WERI-Rb-1 (cell line): ENCODE results near the gene SLC2A4.

Experiments used
- DNase-seq: peaks from one replicate; pipeline ENCODE4 v3.0.0-alpha.2; 2020
- H3K27ac ChIP-seq: fragments of 250-450 bp; sonication (Bioruptor Pico); 2 replicates; pipeline ENCODE4 v1.5.1; 2020; ENCODE audit warnings: mild to moderate bottlenecking, moderate library complexity
- H3K27me3 ChIP-seq: fragments of 250-450 bp; sonication (Bioruptor Pico); 2 replicates; pipeline ENCODE4 v1.5.1; 2021; ENCODE audit warnings: mild to moderate bottlenecking, low read depth, moderate library complexity; ENCODE audit not compliant: insufficient read depth, severe bottlenecking
- H3K36me3 ChIP-seq: fragments of 250-450 bp; sonication (Bioruptor Pico); 2 replicates; pipeline ENCODE4 v1.5.1; 2020; ENCODE audit warnings: mild to moderate bottlenecking, moderate library complexity
- H3K4me3 ChIP-seq: 2 replicates; pipeline ENCODE4 v1.5.1; 2011; ENCODE audit warnings: low read depth, mild to moderate bottlenecking, control low read depth, low read length
- H3K9me3 ChIP-seq: fragments of 250-450 bp; sonication (Bioruptor Pico); 2 replicates; pipeline ENCODE4 v1.5.1; 2021; ENCODE audit warnings: mild to moderate bottlenecking, moderate library complexity; ENCODE audit not compliant: severe bottlenecking
- CTCF ChIP-seq: IDR thresholded peaks from 2 replicates; pipeline ENCODE4 v1.5.1; 2011; ENCODE audit warnings: low read depth, mild to moderate bottlenecking, control low read depth, inconsistent platforms, low read length

Gene SLC2A4

GRCh38 chr17:7258731-7259554 is 22.6 kb upstream of the SLC2A4 start:
- no peak overlapping the region for H3K4me3 ChIP-seq
- no peak for DNase-seq
- H3K27me3 ChIP-seq, result no peaks in the 10 kb centered on the region
- H3K9me3 ChIP-seq, result no peaks in the 10 kb centered on the region
- peaks cover 58% of the 10 kb centered on the region for H3K36me3 ChIP-seq
- TF ChIP-seq CTCF, result no peak
- no peak overlapping the region for H3K27ac ChIP-seq

DNA sequence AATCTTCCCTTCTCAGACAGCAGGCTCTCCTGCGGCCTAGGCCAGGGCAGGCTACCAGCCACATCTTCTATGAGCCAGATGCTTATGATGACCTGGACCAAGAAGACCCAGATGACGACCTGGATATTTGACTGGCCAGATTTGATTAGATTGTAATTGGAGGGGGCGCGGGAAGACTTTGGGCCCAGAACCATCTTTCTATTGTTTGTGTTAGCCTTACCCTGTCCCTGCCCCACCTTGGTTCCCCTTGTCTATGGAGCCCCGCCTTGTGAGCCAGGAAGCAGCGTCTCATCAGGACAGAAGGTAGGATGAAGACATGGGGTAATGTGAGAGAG is 22.0 kb upstream of the SLC2A4 start:
- Histone ChIP-seq H3K9me3 (no peaks in the 10 kb centered on the region), H3K36me3 (peaks cover 52% of the 10 kb centered on the region), H3K4me3 (no peak overlapping the region), H3K27ac (no peak overlapping the region), H3K27me3 (no peaks in the 10 kb centered on the region)
- TF ChIP-seq CTCF, result no peak
- DNase-seq, result no peak

DNA sequence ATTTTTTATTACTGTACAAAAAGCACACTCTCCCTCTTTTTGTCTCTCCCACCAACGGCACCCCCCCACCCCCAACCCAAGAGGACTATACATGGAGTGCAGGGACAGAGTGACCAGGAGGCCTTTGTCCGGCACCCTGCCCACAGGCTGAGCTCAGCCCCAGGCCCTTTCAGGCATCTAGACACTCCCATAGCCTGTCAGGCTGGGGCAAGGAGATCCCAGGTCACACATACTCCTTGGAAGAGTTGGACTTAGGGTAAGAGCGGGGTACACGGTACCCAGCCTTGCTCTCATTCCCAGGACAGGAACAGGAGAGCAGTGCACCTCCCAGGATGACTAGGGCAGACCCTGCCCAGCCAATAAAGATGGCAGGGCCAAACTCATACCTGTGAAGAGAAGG is 21.4 kb upstream of the SLC2A4 start:
- Histone ChIP-seq H3K36me3 (peaks cover 46% of the 10 kb centered on the region), H3K27ac (peak overlapping the region; percentile 71), H3K4me3 (no peak overlapping the region), H3K27me3 (no peaks in the 10 kb centered on the region), H3K9me3 (no peaks in the 10 kb centered on the region)
- TF ChIP-seq CTCF, result no peak
- no peak for DNase-seq

DNA sequence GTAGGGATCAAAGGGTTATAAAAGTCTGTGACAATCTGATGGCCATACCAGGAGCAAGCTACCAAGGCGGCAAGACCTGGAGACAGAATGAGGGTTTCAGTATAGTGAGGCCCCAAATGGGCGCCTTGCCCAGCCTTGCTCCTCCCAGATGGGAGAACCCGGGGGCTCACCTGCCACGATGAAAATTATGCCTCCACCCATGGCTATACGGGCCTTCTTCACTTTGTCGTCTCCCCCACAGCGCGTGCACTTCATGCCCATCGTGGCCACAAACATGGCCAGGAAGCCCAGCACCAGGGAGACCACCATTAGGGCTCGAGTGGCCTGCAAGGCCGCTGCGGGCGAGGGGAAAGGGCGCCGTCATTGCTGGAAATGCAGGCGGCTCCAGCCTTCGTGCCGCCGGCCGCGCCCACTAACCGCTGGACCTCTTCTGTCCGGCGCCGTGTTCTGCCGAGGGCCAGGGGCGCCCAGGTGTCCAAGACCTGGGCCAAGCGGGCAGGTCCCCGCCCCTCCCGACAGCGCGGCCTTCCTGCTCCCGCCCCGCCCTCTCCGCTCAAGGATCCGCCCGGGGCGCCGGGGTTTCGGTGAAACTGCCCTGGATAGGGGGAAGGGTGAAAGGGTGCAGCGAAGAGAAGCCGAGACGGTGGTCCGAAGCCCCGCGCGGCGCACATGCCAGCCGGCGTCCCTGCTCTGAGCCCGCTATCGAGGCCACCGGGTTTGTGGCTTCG is 20.7 kb upstream of the SLC2A4 start:
- Histone ChIP-seq H3K27ac (peak overlapping the region; percentile 71), H3K4me3 (peak overlapping the region; percentile 56), H3K27me3 (no peaks in the 10 kb centered on the region), H3K9me3 (no peaks in the 10 kb centered on the region), H3K36me3 (peaks cover 39% of the 10 kb centered on the region)
- TF ChIP-seq CTCF, result no peak
- peak; percentile 70 for DNase-seq

DNA sequence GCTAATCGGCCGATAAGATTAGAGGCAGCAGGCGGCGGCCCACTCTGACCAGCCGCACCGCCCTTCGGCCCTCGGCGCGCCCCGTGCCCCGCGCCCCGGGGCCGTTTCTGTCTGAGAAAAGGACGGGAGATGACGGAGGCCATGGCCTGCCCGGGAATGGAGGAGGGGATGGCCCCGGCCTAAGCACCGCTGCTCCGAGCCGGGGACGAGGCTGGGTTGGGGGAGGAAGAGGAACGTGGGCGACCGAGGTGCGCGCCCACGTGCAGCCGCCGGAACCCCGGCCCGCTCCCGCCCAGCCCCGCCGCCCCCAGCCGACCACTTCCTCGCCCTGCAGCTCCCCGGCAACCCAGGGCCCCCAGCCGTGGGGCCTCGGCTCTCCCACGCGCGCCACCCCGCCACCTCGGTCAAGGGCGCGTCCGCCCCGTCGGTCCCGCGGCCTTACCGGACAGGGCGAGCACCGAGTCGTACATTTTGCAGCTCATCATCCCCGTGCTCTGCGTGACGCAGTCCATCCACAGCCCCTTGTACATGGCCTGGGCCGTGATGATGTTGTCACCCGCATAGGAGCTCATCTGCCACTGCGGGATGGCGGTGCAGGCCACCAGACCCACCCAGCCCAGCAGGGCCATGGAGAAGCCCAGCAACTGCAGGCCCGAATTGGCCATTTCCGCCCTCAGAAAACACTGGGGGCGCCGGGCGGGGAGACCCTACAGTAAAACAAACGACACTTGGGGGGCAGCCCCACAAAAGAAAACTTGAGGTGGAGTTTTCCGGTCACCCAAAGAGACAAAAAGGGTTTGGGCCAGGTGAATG is 19.9 kb upstream of the SLC2A4 start:
- Histone ChIP-seq H3K36me3 (peaks cover 31% of the 10 kb centered on the region), H3K27ac (peak overlapping the region; percentile 71), H3K4me3 (peak overlapping the region; percentile 56), H3K27me3 (no peaks in the 10 kb centered on the region), H3K9me3 (no peaks in the 10 kb centered on the region)
- no peak for DNase-seq
- no peak for TF ChIP-seq CTCF
